Dermis blood vessel endothelial cell (primary cell): Measurements from ENCODE around the gene MAP4K5. TPM values are rescaled to one million over a fixed set of nuclear protein-coding genes. Genes with fewer than 3 reads are reported as not detected.

ENCODE experiments used
- DNase-seq: peaks from one replicate; pipeline ENCODE4 v3.0.0; 2010
- total RNA-seq: library from RNA; depleted of rRNA; stranded (reverse); fragments of >200 nt; gene quantifications from 2 replicates; pipeline ENCODE4 v1.2.3, GENCODE V29; 2014

The MAP4K5 gene
- total RNA-seq, 1 donor from 2014 or later, result 100 TPM

DNA sequence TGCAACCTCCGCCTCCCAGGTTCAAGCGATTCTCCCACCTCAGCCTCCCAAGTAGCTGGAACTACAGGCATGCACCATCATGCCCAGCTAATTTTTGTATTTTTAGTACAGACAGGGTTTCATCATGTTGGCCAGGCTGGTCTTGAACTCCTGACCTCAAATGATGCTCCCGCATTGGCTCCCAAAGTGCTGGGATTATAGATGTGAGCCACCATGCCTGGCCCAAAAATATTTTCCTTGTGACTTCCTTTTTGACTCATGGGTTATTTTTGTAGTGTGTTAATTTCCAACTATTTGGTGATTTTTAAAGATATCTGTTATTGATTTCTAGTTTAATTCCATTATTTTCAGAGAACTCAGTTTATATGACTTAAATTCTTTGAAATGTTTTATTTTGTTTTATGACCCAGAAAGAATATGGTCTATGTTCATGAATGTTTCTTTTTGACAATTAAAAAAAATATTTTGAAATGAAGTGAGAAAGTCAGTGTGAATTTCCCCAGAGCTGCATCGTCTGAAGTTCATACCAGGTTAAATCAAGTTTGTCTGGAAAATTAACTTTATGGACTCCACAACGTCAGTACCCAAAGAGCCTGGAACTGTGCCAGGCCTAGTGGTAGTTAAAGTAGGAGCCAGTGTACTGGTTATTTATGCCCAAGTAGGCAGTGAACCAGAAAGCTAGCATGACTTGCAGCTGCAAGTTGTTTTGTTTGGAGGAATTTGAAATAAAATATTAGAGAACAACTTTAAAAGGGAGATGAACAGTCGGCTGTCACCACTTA is 132.9 kb downstream of the MAP4K5 start:
- peak; percentile 34 for DNase-seq

DNA sequence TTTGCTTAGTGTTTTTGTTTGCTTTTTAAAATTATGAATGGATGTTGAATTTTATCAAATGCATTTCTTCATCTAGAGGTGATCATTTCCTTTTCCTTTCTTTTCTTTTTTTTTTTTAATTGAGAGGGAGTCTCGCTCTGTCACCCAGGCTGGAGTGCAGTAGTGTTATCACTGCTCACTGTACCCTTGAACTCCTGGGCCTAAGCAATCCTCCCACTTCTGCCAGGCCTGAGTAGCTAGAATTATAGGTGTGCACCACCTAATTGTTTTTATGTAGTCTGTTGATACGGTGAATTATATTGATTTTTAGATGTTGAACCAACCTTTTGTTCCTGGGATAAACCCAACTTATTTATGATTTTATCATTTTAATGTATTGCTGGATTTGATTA is 134.2 kb downstream of the MAP4K5 start:
- DNase-seq, result no peak

DNA sequence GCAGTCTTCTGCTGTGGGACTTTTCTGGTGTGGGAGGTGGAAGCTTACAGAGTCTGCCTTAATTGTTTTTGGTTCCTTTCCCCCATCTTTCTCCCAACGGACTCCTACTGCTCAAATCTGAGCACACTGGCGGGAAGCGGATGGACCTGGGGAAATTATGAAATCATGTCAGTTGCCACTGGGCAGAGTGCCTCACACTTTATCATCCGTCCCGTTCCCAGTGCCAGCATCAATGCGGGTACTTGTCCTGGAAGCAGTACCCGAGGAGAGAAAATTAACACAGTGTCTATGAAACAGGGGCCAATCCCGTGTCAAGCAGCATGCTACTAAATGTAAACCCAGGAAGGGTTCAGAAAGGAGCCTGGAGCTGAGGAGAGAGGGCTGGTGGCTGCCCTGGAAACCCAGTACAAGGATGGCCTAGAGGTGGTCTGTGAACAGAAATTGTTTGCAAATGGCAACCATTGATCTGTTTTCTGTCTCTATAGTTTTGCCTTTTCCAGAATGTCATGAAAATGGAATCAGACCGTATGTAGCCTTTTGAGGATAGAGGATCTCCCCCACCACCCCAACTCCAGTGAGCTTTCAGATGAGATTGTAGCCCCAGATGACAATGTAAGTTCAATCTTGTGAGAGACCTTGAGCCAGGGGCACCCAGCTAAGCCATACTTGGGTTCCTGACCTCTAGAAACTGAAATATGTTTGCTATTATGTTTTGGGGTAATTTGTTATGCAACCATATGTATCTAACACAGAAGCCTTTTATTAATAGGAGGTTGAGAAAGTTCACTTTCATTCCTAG is 134.8 kb downstream of the MAP4K5 start:
- DNase-seq, result peak; percentile 33

DNA sequence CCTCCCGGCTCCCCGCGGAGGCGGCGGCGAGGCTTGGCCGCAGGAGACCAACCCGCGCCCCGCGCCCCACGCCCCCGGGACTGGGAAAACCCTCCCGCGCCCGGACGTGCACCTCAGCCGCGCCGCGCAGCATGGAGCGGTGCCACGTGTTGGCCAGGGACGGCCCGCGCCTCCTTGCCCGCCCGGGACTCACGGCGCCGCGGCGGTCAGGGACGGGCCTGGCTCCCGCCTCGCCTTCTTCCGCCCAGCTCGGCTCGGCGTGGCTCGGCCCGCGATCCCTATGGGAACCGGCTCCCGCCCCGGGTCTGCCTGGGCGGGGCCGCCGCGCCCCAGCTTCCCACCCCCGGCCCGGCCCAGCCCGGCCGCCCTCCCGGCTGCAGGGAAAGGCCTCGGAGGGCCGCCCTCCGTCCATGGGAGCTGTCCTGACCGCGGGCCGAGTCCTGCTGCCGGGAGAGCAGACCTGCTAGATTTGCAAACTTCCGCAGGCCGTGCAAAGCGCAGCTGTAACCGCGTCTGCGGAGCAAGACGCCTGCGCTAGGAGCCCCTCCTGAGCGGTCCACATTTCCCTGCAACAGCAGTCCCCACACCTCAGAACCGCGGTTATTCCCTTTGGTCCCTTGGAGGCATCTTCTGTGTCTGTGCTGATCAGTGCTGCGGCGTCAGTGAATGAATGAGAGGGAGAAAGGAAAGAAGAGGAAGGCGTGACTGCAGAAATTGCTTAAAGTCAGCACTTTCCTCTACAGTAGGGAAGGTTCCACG is 135.6 kb downstream of the MAP4K5 start, which contains the start of gene CDKL1:
CDKL1 (minus strand) TSS at position 251 of the 759 bp plus-strand sequence. CDS start 1,013 bp downstream, outside the sequence.
- peak; percentile 71 for DNase-seq

GRCh38 chr14:50395448-50395847 is 136.9 kb downstream of the MAP4K5 start:
- no peak for DNase-seq

GRCh38 chr14:50394713-50395112 is 137.7 kb downstream of the MAP4K5 start:
- no peak for DNase-seq

DNA sequence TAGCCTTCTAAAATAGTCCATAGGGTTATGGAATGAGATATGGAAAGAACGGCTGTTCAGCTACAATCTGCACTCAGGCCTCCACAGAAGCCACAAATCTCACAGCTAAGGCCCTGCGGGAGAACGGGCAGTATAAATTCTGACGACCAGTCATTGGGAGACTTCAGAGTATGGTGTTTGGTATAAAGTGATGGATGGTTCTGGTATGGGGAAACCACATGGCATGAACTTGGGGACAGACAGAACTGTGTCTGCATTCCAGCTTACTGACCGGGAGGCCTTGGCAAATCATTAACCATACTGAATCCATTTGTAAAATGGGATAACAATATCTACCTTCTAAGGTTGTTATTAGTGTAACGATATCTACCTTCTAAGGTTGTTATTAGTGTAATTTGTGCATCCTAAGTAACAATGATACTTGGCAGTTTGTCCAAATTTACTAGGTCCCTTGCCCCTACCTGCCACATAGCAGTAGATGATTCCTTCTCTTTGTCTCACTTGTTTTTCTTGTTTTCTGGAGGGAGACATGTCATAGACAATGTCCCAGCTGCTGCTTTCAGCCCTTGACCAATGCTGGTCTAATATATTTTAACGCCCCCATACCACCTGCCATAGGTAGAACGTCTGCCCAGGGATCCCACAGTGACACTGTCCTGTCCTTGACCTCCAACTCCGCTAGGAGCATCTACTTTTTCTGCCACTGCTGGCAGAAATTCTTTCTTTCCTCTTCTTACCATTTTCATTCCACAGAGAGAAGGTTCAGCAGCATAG is 142.5 kb downstream of the MAP4K5 start:
- no peak for DNase-seq

GRCh38 chr14:50388256-50388931 is 144.0 kb downstream of the MAP4K5 start:
- peak; percentile 20 for DNase-seq

DNA sequence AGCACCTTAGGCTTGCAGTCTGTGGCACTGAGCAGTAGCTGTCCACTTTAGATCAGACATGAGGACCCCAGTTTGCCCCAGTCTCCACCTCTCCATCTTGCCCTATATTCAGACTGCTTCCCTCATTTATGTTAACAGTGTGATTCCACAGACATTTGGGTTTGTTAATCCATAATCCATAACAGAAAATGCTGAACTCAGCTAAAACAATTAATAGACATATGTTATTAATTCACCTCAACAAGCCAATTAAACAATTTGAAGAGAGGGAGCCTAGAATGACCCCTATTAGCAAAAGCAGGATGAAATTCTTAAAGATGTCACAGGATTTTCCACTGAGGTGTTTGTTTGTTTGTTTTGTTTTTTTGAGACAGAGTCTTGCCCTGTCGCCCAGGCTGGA is 144.8 kb downstream of the MAP4K5 start:
- no peak for DNase-seq

DNA sequence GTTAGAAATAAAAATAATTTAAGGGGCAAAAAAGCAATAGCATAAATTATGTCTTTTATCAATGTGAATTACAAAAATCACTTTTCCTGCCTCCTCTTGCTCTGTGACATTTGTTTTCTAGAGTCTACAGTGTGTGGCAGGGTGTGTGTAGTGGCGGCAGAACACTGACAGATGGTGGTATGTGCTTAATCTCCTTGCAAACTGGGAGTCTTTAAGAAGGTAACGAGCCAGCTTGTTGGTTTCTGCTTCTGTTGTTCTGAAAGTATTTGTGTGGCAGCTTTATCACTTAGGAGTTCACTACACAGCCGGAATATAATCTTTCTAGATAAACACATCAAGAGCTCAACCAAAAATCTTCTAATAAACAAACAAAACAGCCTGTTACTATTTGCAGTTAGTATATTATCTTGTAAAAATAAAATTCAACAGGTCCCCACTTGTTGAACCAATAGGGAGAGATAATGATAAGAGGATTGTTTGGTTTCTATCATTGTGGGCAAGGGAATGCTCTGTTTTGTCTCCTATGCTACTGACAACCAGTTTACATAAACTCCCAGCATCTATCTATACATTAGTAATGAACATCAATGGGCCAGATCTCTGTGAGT is 148.6 kb downstream of the MAP4K5 start:
- no peak for DNase-seq

DNA sequence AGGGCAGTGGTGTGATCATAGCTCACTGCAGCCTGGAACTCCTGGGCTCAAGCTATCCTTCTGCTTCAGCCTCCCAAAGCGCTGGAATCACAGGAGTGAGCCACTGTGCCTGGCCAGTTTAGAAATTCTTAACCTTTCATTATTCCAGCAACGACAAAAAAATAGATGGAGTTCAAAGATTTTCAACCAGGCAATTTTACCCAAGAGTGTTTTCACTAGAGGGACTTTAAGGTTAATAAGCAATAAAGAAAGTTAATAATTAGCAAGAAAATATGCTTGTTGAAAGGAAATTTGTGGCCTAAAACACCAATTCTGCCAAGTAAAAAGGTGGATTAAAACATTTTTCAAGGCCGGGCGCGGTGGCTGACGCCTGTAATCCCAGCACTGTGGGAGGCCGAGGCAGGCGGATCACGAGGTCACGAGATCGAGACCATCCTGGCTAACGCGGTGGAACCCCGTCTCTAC is 150.5 kb downstream of the MAP4K5 start:
- no peak for DNase-seq

DNA sequence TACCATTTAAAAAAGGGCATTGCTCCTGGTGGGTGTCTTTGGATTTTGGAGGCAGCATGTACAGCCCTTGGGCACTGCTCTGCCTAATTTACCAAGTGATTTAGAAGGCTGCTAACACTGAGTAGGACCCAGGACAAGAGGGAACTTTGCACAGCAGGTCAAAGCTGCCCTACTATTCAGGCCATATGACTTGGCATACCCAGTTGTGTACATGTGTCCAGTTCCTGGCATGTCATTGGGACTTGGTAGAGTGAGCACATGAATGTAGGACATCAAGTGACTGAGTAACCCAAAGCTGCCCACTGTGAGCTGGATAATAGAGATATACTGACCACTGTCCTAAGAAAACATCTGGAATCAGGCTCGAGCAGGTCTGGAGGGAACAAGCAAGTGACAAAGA is 151.4 kb downstream of the MAP4K5 start:
- no peak for DNase-seq

GRCh38 chr14:50380455-50380854 is 151.9 kb downstream of the MAP4K5 start:
- DNase-seq, result no peak

GRCh38 chr14:50379563-50379962 is 152.8 kb downstream of the MAP4K5 start:
- no peak for DNase-seq

DNA sequence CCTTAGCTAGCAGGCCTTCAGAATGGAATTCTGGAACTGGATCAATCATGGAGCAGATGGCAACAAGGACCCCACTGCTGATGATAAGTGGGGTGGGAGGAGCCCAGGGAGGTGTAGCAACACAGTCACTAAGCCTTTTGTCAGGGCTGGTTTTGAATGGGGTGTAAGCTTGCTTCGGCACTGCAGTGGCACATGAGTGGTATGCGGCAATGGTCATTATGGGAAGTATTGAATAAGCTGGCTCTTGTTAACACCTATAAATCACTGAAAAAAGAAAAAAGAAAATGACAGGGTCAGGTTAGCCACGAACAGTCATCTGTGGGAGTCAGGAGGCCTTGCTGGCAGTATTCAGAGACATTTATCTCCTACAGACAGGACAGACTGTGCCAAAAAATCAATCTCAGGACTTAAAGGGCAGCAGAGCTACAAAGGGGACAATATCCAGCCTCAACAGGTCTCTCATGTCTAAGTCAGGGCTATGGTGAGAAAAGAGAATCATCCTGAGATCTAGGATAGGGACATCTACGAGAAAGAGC is 154.8 kb downstream of the MAP4K5 start:
- no peak for DNase-seq

GRCh38 chr14:50375760-50376159 is 156.6 kb downstream of the MAP4K5 start:
- no peak for DNase-seq

DNA sequence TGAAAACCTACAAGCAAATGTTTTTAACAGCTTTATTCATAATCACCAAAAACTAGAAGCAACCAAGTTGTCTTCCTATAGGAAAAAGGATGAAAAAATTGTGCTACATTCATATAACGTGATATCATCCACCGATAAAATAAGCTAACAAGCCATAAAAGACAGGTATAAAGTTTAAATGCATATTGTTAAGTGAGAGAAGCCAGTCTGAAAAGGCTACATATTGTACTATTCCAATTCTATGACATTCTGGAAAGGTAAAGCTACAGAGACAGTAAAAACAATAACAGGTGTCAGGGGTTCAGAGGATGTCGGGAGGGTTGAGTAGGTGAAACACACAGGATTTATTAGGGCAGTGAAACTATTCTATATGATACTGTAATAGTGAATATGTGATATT is 158.4 kb downstream of the MAP4K5 start:
- DNase-seq, result no peak

- no peak for DNase-seq
Measured at GRCh38 chr14:50371546-50371945, 160.8 kb downstream of the MAP4K5 start.
